ENCODE measurements around the gene MAST4.
A peak's percentile ranks its signal among the peaks of the same experiment; 100 is the strongest.

Gene MAST4

GRCh38 chr5:67195406-67196275, 599.4 kb downstream of the MAST4 start:
- H3F3A ChIP-seq (ENCODE audit: control insufficient read depth, insufficient read depth) = peaks cover 32% of the 10 kb centered on the region
- peaks cover 73% of the 10 kb centered on the region for H3K79me2 ChIP-seq (ENCODE audit: control insufficient read depth, low read length)
- H3K9me3 ChIP-seq (ENCODE audit: control insufficient read depth, insufficient read depth, low read length) = no peaks in the 10 kb centered on the region
- H3K27me3 ChIP-seq (ENCODE audit: control insufficient read depth, low read length) = no peaks in the 10 kb centered on the region
- no peaks in the 10 kb centered on the region for H3K9me2 ChIP-seq (replicated peaks; ENCODE audit: control insufficient read depth, low read length)
- H3K27ac ChIP-seq (ENCODE audit: low read depth, low read length) = peak overlapping the region; percentile 92
- TF ChIP-seq CTCF (IDR thresholded peaks at IDR 0.05; ENCODE audit: low read depth, low read length, poor library complexity, severe bottlenecking) = no peak
- TF ChIP-seq EZH2phosphoT487 (IDR thresholded peaks at IDR 0.05; ENCODE audit: borderline replicate concordance, low read length) = no peak
- peak overlapping the region; percentile 93 for H3K4me3 ChIP-seq (ENCODE audit: low read length)
- H3K4me1 ChIP-seq (ENCODE audit: control insufficient read depth, low read length) = peaks cover 97% of the 10 kb centered on the region
- H3K36me3 ChIP-seq (ENCODE audit: control insufficient read depth, low read length) = peaks cover 52% of the 10 kb centered on the region
- H3K4me2 ChIP-seq (ENCODE audit: low read length) = peak overlapping the region; percentile 85
- H4K20me1 ChIP-seq (ENCODE audit: control insufficient read depth, insufficient read depth, low read depth, low read length) = no peaks in the 10 kb centered on the region

DNA sequence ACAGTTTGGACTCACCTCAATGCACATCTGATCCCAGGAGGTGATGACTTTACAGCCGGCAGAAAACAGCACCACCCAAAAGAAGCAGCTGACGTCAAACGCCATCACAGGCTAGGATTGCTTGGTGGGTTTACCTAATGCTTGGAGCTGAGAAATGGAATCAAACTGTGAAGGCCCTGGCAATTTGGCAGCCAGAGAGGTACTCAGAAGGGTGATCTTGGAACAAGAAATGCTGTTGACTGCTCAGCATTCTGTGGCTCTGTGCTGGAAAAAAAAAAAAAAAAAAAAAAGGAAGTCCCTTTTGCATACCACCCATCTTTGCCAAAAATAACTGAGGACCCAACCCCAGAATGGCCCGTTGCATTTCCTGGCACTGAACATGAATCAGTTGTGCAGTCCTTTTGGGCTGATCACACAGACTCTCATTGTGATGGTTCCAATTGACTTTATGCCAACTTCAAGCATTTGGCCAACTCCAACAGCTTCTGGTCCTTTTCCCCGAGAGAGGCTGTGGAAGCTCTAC, 600.4 kb downstream of the MAST4 start, which contains the start of gene CD180:
TSS of gene CD180 (minus strand) at position 263 of the 523 bp plus-strand sequence. CDS start at position 105, 158 bp downstream.
- Histone ChIP-seq H3K27ac (ENCODE audit: low read depth, low read length) (peak within 1 kb of the TSS; percentile 92), H3K79me2 (ENCODE audit: control insufficient read depth, low read length) (peaks cover 63% of the 10 kb centered on the region), H3F3A (ENCODE audit: control insufficient read depth, insufficient read depth) (peaks cover 37% of the 10 kb centered on the region), H3K4me2 (ENCODE audit: low read length) (peak within 1 kb of the TSS; percentile 85), H3K27me3 (ENCODE audit: control insufficient read depth, low read length) (no peaks in the 10 kb centered on the region), H3K9me3 (ENCODE audit: control insufficient read depth, insufficient read depth, low read length) (no peaks in the 10 kb centered on the region), H4K20me1 (ENCODE audit: control insufficient read depth, insufficient read depth, low read depth, low read length) (no peaks in the 10 kb centered on the region), H3K4me3 (ENCODE audit: low read length) (peak within 1 kb of the TSS; percentile 93), H3K9me2 (replicated peaks; ENCODE audit: control insufficient read depth, low read length) (no peaks in the 10 kb centered on the region), H3K36me3 (ENCODE audit: control insufficient read depth, low read length) (peaks cover 43% of the 10 kb centered on the region), H3K4me1 (ENCODE audit: control insufficient read depth, low read length) (peaks cover 97% of the 10 kb centered on the region)
- TF ChIP-seq CTCF (IDR thresholded peaks at IDR 0.05; ENCODE audit: low read depth, low read length, poor library complexity, severe bottlenecking) (no peak), EZH2phosphoT487 (IDR thresholded peaks at IDR 0.05; ENCODE audit: borderline replicate concordance, low read length) (no peak)

- Histone ChIP-seq H3K27me3 (ENCODE audit: control insufficient read depth, low read length) (no peaks in the 10 kb centered on the region), H3K9me3 (ENCODE audit: control insufficient read depth, insufficient read depth, low read length) (no peaks in the 10 kb centered on the region), H3K27ac (ENCODE audit: low read depth, low read length) (peak overlapping the region; percentile 92), H4K20me1 (ENCODE audit: control insufficient read depth, insufficient read depth, low read depth, low read length) (no peaks in the 10 kb centered on the region), H3K4me2 (ENCODE audit: low read length) (peak overlapping the region; percentile 85), H3K79me2 (ENCODE audit: control insufficient read depth, low read length) (peaks cover 54% of the 10 kb centered on the region), H3K4me3 (ENCODE audit: low read length) (peak overlapping the region; percentile 93), H3F3A (ENCODE audit: control insufficient read depth, insufficient read depth) (peaks cover 42% of the 10 kb centered on the region), H3K9me2 (replicated peaks; ENCODE audit: control insufficient read depth, low read length) (no peaks in the 10 kb centered on the region), H3K4me1 (ENCODE audit: control insufficient read depth, low read length) (peaks cover 97% of the 10 kb centered on the region), H3K36me3 (ENCODE audit: control insufficient read depth, low read length) (peaks cover 33% of the 10 kb centered on the region)
- no peak for TF ChIP-seq EZH2phosphoT487 (IDR thresholded peaks at IDR 0.05; ENCODE audit: borderline replicate concordance, low read length)
Measured at GRCh38 chr5:67197536-67197935, 601.3 kb downstream of the MAST4 start.

GRCh38 chr5:67198917-67199316, 602.7 kb downstream of the MAST4 start:
- H4K20me1 ChIP-seq (ENCODE audit: control insufficient read depth, insufficient read depth, low read depth, low read length) = no peaks in the 10 kb centered on the region
- H3K9me2 ChIP-seq (replicated peaks; ENCODE audit: control insufficient read depth, low read length) = no peaks in the 10 kb centered on the region
- H3K36me3 ChIP-seq (ENCODE audit: control insufficient read depth, low read length) = peaks cover 21% of the 10 kb centered on the region
- peaks cover 97% of the 10 kb centered on the region for H3K4me1 ChIP-seq (ENCODE audit: control insufficient read depth, low read length)
- H3K4me3 ChIP-seq (ENCODE audit: low read length) = peak overlapping the region; percentile 93
- H3K27me3 ChIP-seq (ENCODE audit: control insufficient read depth, low read length) = no peaks in the 10 kb centered on the region
- TF ChIP-seq CTCF (IDR thresholded peaks at IDR 0.05; ENCODE audit: low read depth, low read length, poor library complexity, severe bottlenecking) = no peak
- H3K79me2 ChIP-seq (ENCODE audit: control insufficient read depth, low read length) = peaks cover 40% of the 10 kb centered on the region
- peak overlapping the region; percentile 85 for H3K4me2 ChIP-seq (ENCODE audit: low read length)
- no peaks in the 10 kb centered on the region for H3K9me3 ChIP-seq (ENCODE audit: control insufficient read depth, insufficient read depth, low read length)
- H3K27ac ChIP-seq (ENCODE audit: low read depth, low read length) = peak overlapping the region; percentile 92
- peaks cover 48% of the 10 kb centered on the region for H3F3A ChIP-seq (ENCODE audit: control insufficient read depth, insufficient read depth)

All from DOHH2 (cell line).